GM12874 (cell line): ENCODE data around the gene EYA3.

Experiments used
- CTCF ChIP-seq: IDR thresholded peaks from 2 replicates; pipeline ENCODE4 v1.5.1; 2011; ENCODE audit warnings: low read depth, mild to moderate bottlenecking, control low read depth, low read length, moderate library complexity; ENCODE audit not compliant: insufficient read depth

EYA3 gene

GRCh38 chr1:28088168-28088961 is at the start of gene EYA3:
Gene EYA3 (minus strand): TSS chr1:28088610. CDS start chr1:28058026, 30,584 bp downstream.
- no peak for TF ChIP-seq CTCF

GRCh38 chr1:28136922-28137613 is 48.7 kb upstream of the EYA3 start:
- TF ChIP-seq CTCF: no peak

GRCh38 chr1:28136169-28136921 is 47.9 kb upstream of the EYA3 start:
- TF ChIP-seq CTCF: no peak

GRCh38 chr1:28135371-28136168 is 47.2 kb upstream of the EYA3 start:
- no peak for TF ChIP-seq CTCF

- no peak for TF ChIP-seq CTCF
Observed at GRCh38 chr1:28134651-28135207, 46.3 kb upstream of the EYA3 start.

GRCh38 chr1:28132171-28133167 is 44.1 kb upstream of the EYA3 start:
- no peak for TF ChIP-seq CTCF
